AG04450 (cell line): Measurements from ENCODE around the gene ERICH6. TPM values are rescaled to one million over a fixed set of nuclear protein-coding genes. Genes with fewer than 3 reads are reported as not detected.

Experiments used
- CTCF ChIA-PET: fragments of 300-600, 350-600 bp; formaldehyde crosslinking; extraction: SDS; loops from one replicate; lab custom pipeline; 2022; ENCODE audit warnings: antibody characterized with exemption, inconsistent platforms; lab: Charles Lee
- POLR2A ChIA-PET: fragments of 350-600 bp; formaldehyde crosslinking; extraction: SDS; loops from one replicate; lab custom pipeline; 2021; ENCODE audit warnings: antibody characterized with exemption, inconsistent platforms; lab: Yijun Ruan, JAX
- DNase-seq: peaks from one replicate; pipeline ENCODE4 v3.0.0-alpha.2; 2011; ENCODE audit warnings: low read depth, low spot score
- H3K27ac ChIP-seq: one replicate; pipeline ENCODE4 v1.5.1; 2012; ENCODE audit warnings: low read depth, low read length, control low read depth
- H3K27me3 ChIP-seq: one replicate; pipeline ENCODE4 v1.6.0; 2012; ENCODE audit warnings: low read length; ENCODE audit not compliant: control insufficient read depth, insufficient read depth
- H3K4me3 ChIP-seq: 2 replicates; pipeline ENCODE4 v1.5.1; 2011; ENCODE audit warnings: mild to moderate bottlenecking, low read depth, low read length, control low read depth
- H3K9me3 ChIP-seq: 2 replicates; pipeline ENCODE4 v1.5.1; 2012; ENCODE audit warnings: low read length; ENCODE audit not compliant: control insufficient read depth, insufficient read depth
- CTCF ChIP-seq: IDR thresholded peaks from 2 replicates; pipeline ENCODE4 v1.5.1; 2011; ENCODE audit warnings: low read depth, low read length, control low read depth, inconsistent platforms
- polyA plus RNA-seq: library from polyadenylated mRNA; depleted of rRNA; stranded (reverse); fragments of >200 nt; gene quantifications from 2 replicates; pipeline ENCODE4 v1.2.3, GENCODE V29; 2011

Gene ERICH6
- polyA plus RNA-seq, 1 experiment = not detected

- TF ChIP-seq CTCF = no peak
- ChIA-PET CTCF (interaction anchor here (1.0 to 1.3 kb wide), 2 partner anchors 22 to 121 kb away, joined by 3 read pairs; partner anchors contain the start of gene SIAH2), POLR2A (no interaction called here)
- Histone ChIP-seq H3K27me3 (no peaks in the 10 kb centered on the region), H3K27ac (no peak overlapping the region), H3K4me3 (no peak overlapping the region), H3K9me3 (no peaks in the 10 kb centered on the region; the same call in 1 of the 2 replicates)
- no peak for DNase-seq
Observed at GRCh38 chr3:150741497-150742140, 37.9 kb upstream of the ERICH6 start.

- no peak overlapping the region for H3K4me3 ChIP-seq
- H3K27me3 ChIP-seq = no peaks in the 10 kb centered on the region
- no peak overlapping the region for H3K27ac ChIP-seq
- DNase-seq = no peak
- POLR2A ChIA-PET = no interaction called here
- CTCF ChIA-PET = interaction anchor here (1.0 to 1.3 kb wide), 2 partner anchors 22 to 122 kb away, joined by 3 read pairs; partner anchors contain the start of gene SIAH2
- H3K9me3 ChIP-seq = no peaks in the 10 kb centered on the region; the same call in 1 of the 2 replicates
- TF ChIP-seq CTCF = no peak
Observed at GRCh38 chr3:150740733-150741496, 37.2 kb upstream of the ERICH6 start.

GRCh38 chr3:150739877-150740645, 36.3 kb upstream of the ERICH6 start:
- TF ChIP-seq CTCF = no peak
- Histone ChIP-seq H3K27me3 (no peaks in the 10 kb centered on the region), H3K4me3 (no peak overlapping the region), H3K9me3 (no peaks in the 10 kb centered on the region; the same call in 1 of the 2 replicates), H3K27ac (no peak overlapping the region)
- POLR2A ChIA-PET = no interaction called here
- no peak for DNase-seq
- CTCF ChIA-PET = interaction anchor here (1.3 kb wide), 1 partner anchor 123 kb away, joined by 3 read pairs; no protein-coding TSS in a partner anchor

GRCh38 chr3:150739200-150739863, 35.6 kb upstream of the ERICH6 start:
- DNase-seq = no peak
- POLR2A ChIA-PET = no interaction called here
- no peak overlapping the region for H3K27ac ChIP-seq
- CTCF ChIA-PET = no interaction called here
- H3K4me3 ChIP-seq = no peak overlapping the region
- H3K27me3 ChIP-seq = no peaks in the 10 kb centered on the region
- TF ChIP-seq CTCF = no peak
- H3K9me3 ChIP-seq = no peaks in the 10 kb centered on the region; the same call in 1 of the 2 replicates
